Epithelial cell of alveolus of lung (primary cell): Measurements from ENCODE around the gene CLK3. TPM values are rescaled to one million over a fixed set of nuclear protein-coding genes. Genes with fewer than 3 reads are reported as not detected.

ENCODE experiments used
- total RNA-seq: library from RNA; depleted of rRNA; stranded (reverse); fragments of >200 nt; gene quantifications from 2 replicates; pipeline ENCODE4 v1.2.1, GENCODE V29; 2015

CLK3 gene
- 51.1 and 110 TPM in 2 replicates for total RNA-seq

DNA sequence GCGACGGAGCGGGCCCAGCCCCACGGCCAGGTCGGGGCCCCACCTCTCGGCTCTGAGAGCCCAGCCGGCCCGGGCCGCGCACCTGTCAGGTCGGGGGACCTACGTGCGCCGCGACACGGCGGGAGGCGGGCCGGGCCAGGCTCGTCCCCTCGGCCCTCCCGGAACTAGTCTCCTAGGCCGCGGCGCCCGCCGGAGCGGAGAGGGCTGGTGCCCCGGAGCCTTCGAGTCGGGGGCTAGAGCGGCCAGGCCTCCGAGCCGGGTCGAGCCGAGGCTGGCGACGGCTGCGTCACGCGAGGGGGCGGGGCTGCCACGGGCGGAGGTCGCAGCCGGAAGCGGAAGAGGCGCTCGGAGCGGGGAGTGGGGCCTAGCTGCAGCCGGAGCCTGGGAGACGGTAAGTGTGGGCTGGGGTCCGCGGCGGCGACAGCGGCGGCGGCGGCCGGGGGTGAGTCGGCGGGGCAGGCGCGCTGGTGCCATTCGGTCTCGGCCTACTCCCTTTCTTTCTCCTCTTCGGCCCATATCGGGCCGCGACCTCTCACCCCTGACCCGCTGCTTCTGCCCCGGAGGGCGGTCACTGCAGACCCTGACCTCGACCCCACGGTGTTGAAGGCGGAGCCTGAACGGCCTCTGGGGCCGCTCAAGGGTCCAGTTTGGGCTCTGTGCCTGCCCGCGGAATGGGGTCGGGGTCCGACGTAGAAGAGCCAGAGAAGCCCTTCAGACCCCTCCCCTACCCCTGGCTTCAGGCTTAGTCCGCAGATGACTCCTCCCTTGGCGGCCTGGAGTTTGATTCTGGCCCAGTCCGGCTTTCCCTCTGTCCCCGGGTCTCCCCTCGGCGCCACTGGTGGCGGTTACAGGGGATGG lies at the start of gene CLK3:
Gene CLK3, plus strand, starts transcription at position 329 of the 858 bp plus-strand sequence. CDS start 3,361 bp downstream, outside the sequence.

Other genes starting within 250 kb of the CLK3 start
- 0.13 TPM in 1 of 2 replicates, not detected in the other for gene CYP11A1, start 248.2 kb upstream of the CLK3 start, total RNA-seq
- 1.0 and 33.2 TPM in 2 replicates for gene SEMA7A, start 181.9 kb upstream of the CLK3 start, total RNA-seq
- gene UBL7, start 154.7 kb upstream of the CLK3 start, total RNA-seq = 81.8 and 91.3 TPM in 2 replicates
- gene ARID3B, start 74.6 kb upstream of the CLK3 start, total RNA-seq = 0.72 and 3.9 TPM in 2 replicates
- gene EDC3, start 80.2 kb downstream of the CLK3 start, total RNA-seq = 10.7 and 16.3 TPM in 2 replicates
- gene CYP1A1, start 109.7 kb downstream of the CLK3 start, total RNA-seq = 0.13 and 0.48 TPM in 2 replicates
- not detected in 2 replicates for gene CYP1A2, start 133.0 kb downstream of the CLK3 start, total RNA-seq
- 25.9 and 28.7 TPM in 2 replicates for gene CSK, start 166.2 kb downstream of the CLK3 start, total RNA-seq
- not detected in 2 replicates for gene LMAN1L, start 197.0 kb downstream of the CLK3 start, total RNA-seq
- gene CPLX3, start 210.8 kb downstream of the CLK3 start, total RNA-seq = 0.48 TPM in 1 of 2 replicates, not detected in the other
- gene ULK3, start 227.3 kb downstream of the CLK3 start, total RNA-seq = 17.6 and 21.5 TPM in 2 replicates